Measurements from ENCODE around the gene DCD.
"Not testable (repeated sequence)": the region's sequence is repeated elsewhere in the genome, so short reads cannot be mapped to it uniquely, and the experiment has no call there.

DCD gene

GRCh38 chr12:54650889-54651288 lies 2.7 kb upstream of the DCD start:
- no peak for DNase-seq

- DNase-seq: no peak
Measured at GRCh38 chr12:54650409-54650808, 2.2 kb upstream of the DCD start.

- no peak for DNase-seq
Measured at GRCh38 chr12:54649825-54650224, 1.7 kb upstream of the DCD start.

- DNase-seq: no peak
Measured at GRCh38 chr12:54641554-54641953, 6.6 kb downstream of the DCD start.

- no peak for DNase-seq
Measured at GRCh38 chr12:54641089-54641488, 7.1 kb downstream of the DCD start.

- not testable (repeated sequence) for DNase-seq
Measured at GRCh38 chr12:54639112-54639511, 9.1 kb downstream of the DCD start.

GRCh38 chr12:54634795-54635194 lies 13.4 kb downstream of the DCD start, which contains the start of gene LACRT:
Gene LACRT (minus strand): TSS chr12:54634895. CDS start chr12:54634841, 54 bp downstream.
- no peak for DNase-seq

GRCh38 chr12:54631988-54632728 lies 16.0 kb downstream of the DCD start:
- DNase-seq: no peak

- no peak for DNase-seq
Measured at GRCh38 chr12:54631551-54631950, 16.6 kb downstream of the DCD start.

GRCh38 chr12:54629925-54630324 lies 18.2 kb downstream of the DCD start:
- DNase-seq: no peak

- no peak for DNase-seq
Measured at GRCh38 chr12:54628186-54628846, 19.8 kb downstream of the DCD start.

- DNase-seq: no peak
Measured at GRCh38 chr12:54627304-54627703, 20.9 kb downstream of the DCD start.

GRCh38 chr12:54625598-54625997 lies 22.6 kb downstream of the DCD start:
- DNase-seq: no peak

GRCh38 chr12:54624315-54625279 lies 23.6 kb downstream of the DCD start:
- no peak for DNase-seq

GRCh38 chr12:54622463-54623183 lies 25.5 kb downstream of the DCD start:
- no peak for DNase-seq

GRCh38 chr12:54616933-54617680 lies 31.1 kb downstream of the DCD start:
- DNase-seq: no peak

- DNase-seq: no peak
Measured at GRCh38 chr12:54612225-54612750, 35.9 kb downstream of the DCD start.

- no peak for DNase-seq
Measured at GRCh38 chr12:54611715-54612149, 36.4 kb downstream of the DCD start.

- DNase-seq: no peak
Measured at GRCh38 chr12:54608769-54609168, 39.4 kb downstream of the DCD start.

GRCh38 chr12:54608156-54608555 lies 40.0 kb downstream of the DCD start:
- DNase-seq: no peak

GRCh38 chr12:54606556-54606955 lies 41.6 kb downstream of the DCD start:
- no peak for DNase-seq

Measured in activated T-cell treated with anti-CD3 and anti-CD28 coated beads, Interleukin-2, amount 50 U/mL, for 1 hour (primary cell).